Keratinocyte (primary cell): Measurements from ENCODE around the gene IFNA21.

Experiments used
- CTCF ChIP-seq, 3 experiments: IDR thresholded peaks in 1 of 3; conservative IDR thresholded peaks in 1 of 3; optimal IDR thresholded peaks in 1 of 3; 2 replicates in 2 of 3; 3 replicates in 1 of 3; pipeline versions ENCODE3 to v1.5.1; 2011; ENCODE audit warnings: low read length in 3 of 3, mild to moderate bottlenecking in 3 of 3, moderate library complexity in 2 of 3, control low read depth in 1 of 3, inconsistent platforms in 1 of 3; ENCODE audit not compliant: insufficient read depth in 2 of 3; ENCODE audit errors: extremely low read depth in 1 of 3
- EZH2 ChIP-seq: IDR thresholded peaks from one replicate; pipeline ENCODE4 v1.6.1; 2012; ENCODE audit warnings: inconsistent platforms, mild to moderate bottlenecking, low read length, moderate library complexity

DNA sequence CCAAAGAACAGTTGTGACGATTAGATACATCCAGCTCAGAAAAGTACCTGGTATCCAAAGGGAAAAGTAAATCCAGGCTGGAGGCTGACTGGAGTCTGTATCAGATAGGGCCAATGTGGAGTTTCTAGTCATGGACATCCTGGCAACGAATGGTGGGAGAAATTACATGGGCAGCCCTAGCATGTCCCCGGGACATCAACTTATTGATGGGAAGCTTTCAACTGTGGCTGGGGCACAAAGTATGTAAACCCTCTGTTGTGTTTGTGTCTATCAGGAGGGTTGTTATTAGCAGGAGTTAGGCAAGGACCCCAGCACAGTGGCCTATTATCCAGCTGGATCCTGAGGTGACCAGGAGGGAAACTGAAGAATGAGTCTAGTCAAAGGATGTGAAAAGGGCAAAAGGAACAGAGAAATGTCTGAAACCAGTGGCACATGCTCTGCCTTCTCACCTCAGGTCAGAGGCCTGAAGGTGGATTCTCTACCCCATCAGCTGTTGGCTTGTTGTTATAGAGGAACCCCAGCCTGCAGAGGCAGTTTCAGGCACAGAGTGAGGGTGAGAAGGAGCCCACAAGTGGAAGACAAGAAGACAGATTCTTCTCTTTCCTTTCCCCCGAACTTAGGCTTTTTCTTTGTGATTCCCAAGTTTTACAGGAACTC lies 44.7 kb downstream of the IFNA21 start:
- TF ChIP-seq CTCF (optimal IDR thresholded peaks at IDR 0.05 in 1 of 3, IDR thresholded peaks at IDR 0.05 in 1 of 3, conservative IDR thresholded peaks at IDR 0.05 in 1 of 3; ENCODE audit: extremely low read depth in 1 of 3, insufficient read depth in 2 of 3, low read length in 3 of 3) (no peak), EZH2 (no peak)
